Measurements from ENCODE around the gene ELF4. TPM values are rescaled to one million over a fixed set of nuclear protein-coding genes. Genes with fewer than 3 reads are reported as not detected.

ELF4 gene
- total and polyA plus RNA-seq, 2 of the 4 experiments (the other 2 are of a cell fraction), result 10.9 to 19.0 TPM

GRCh38 chrX:130095249-130096030, 14.9 kb downstream of the ELF4 start:
- H3K4me3 ChIP-seq (ENCODE audit: insufficient read depth, low read depth, low read length), result no peak overlapping the region
- no peak overlapping the region for H2AK5ac ChIP-seq (ENCODE audit: low read depth, low read length)
- BruUV-seq (replicated peaks), result no TSS peak
- no peak for DNase-seq
- H3K9me1 ChIP-seq (ENCODE audit: insufficient read depth, low read length), result peaks cover 8% of the 10 kb centered on the region
- no peak overlapping the region for H4K5ac ChIP-seq (ENCODE audit: low read depth, low read length)
- H3K27me3 ChIP-seq (ENCODE audit: control insufficient read depth, insufficient read depth, low read length), result no peaks in the 10 kb centered on the region; the same call in 1 of the 2 replicates
- no peak overlapping the region for H3K4me2 ChIP-seq (ENCODE audit: low read depth, low read length)
- in situ Hi-C loops (cut with MboI; ENCODE audit: low sequenced_read_pairs), result no loop called here
- 100% methylated on average over 1 of the region's 6 CpGs; no CpG with 5 or more reads in 1 of the 2 experiments for WGBS, 2 experiments (ENCODE audit: extremely low coverage in 2 of 2, insufficient read length in 1 of 2)
- H3K18ac ChIP-seq (ENCODE audit: low read depth, low read length), result no peak overlapping the region
- intact Hi-C loops (cut with micrococcal nuclease), result no loop called here
- H3K9ac ChIP-seq (ENCODE audit: low read depth, low read length), result no peak overlapping the region
- POLR2A ChIA-PET (ENCODE audit: unreplicated experiment), result no interaction called here
- no peak overlapping the region for H2AK9ac ChIP-seq (replicated peaks; ENCODE audit: low read depth, low read length, poor library complexity)
- H3K14ac ChIP-seq (replicated peaks; ENCODE audit: low read depth, low read length), result no peak overlapping the region
- H2BK20ac ChIP-seq (ENCODE audit: low read depth, low read length), result no peak overlapping the region
- peaks cover 10% of the 10 kb centered on the region for H3K4me1 ChIP-seq (ENCODE audit: control insufficient read depth, insufficient read depth, low read length)
- H3K9me3 ChIP-seq (ENCODE audit: control insufficient read depth, insufficient read depth, low read length), result no peaks in the 10 kb centered on the region
- TF ChIP-seq BHLHE40 (IDR thresholded peaks at IDR 0.05; ENCODE audit: low read depth, low read length) (no peak), FOS (IDR thresholded peaks at IDR 0.05; ENCODE audit: low read depth, low read length) (no peak), RAD21 (IDR thresholded peaks at IDR 0.05; ENCODE audit: low read length) (no peak), USF2 (IDR thresholded peaks at IDR 0.05; ENCODE audit: low read depth, low read length) (no peak), RFX5 (IDR thresholded peaks at IDR 0.05; ENCODE audit: low read depth, low read length) (no peak), NFE2L2 (IDR thresholded peaks at IDR 0.05; ENCODE audit: low read depth, low read length) (no peak), CTCF (conservative IDR thresholded peaks at IDR 0.05; ENCODE audit: low read depth, low read length) (no peak), POLR2A (IDR thresholded peaks at IDR 0.05; ENCODE audit: low read depth, low read length) (no peak), CEBPB (IDR thresholded peaks at IDR 0.05; ENCODE audit: low read depth, low read length) (no peak), CHD1 (IDR thresholded peaks at IDR 0.05; ENCODE audit: low read depth, low read length) (no peak), MAZ (IDR thresholded peaks at IDR 0.05; ENCODE audit: borderline replicate concordance, low read depth, low read length) (no peak), SMC3 (IDR thresholded peaks at IDR 0.05; ENCODE audit: low read depth, low read length) (no peak), MAFK (IDR thresholded peaks at IDR 0.05; ENCODE audit: low read depth, low read length) (no peak), ELK1 (IDR thresholded peaks at IDR 0.05; ENCODE audit: borderline replicate concordance, low read depth, low read length) (no peak), RCOR1 (IDR thresholded peaks at IDR 0.05; ENCODE audit: insufficient replicate concordance, low read length) (no peak), MXI1 (IDR thresholded peaks at IDR 0.05; ENCODE audit: borderline replicate concordance, low read depth, low read length) (no peak)
- H3K36me3 ChIP-seq (ENCODE audit: control insufficient read depth, insufficient read depth, low read length), result no peaks in the 10 kb centered on the region
- H2BK5ac ChIP-seq (ENCODE audit: low read depth, low read length, poor library complexity, severe bottlenecking), result no peak overlapping the region
- dilution Hi-C loops (cut with HindIII; ENCODE audit: low sequenced_read_pairs, unreplicated experiment), result no loop called here
- peaks cover 5 to 47% of the 10 kb centered on the region in 2 experiments; a peak in 3 of 4 replicates for H3K79me1 ChIP-seq (ENCODE audit: low read depth in 1 of 2, low read length in 2 of 2)
- no peak overlapping the region for H4K91ac ChIP-seq (ENCODE audit: insufficient read depth, low read depth, low read length)
- H4K20me1 ChIP-seq (ENCODE audit: insufficient read depth, low read length), result peaks cover 28% of the 10 kb centered on the region
- H3K56ac ChIP-seq (ENCODE audit: extremely low read depth, insufficient read depth, low read length), result no peak overlapping the region
- H2BK15ac ChIP-seq (ENCODE audit: low read depth, low read length), result no peak overlapping the region
- no peak for ATAC-seq (ENCODE audit: low read depth)
- H2BK120ac ChIP-seq (ENCODE audit: low read depth, low read length), result no peak overlapping the region
- CTCF ChIA-PET, result no interaction called here
- no peak overlapping the region for H2AFZ ChIP-seq (replicated peaks; ENCODE audit: low read length, poor library complexity)
- no peak overlapping the region for H3K23ac ChIP-seq (ENCODE audit: low read depth, low read length)
- H3K4ac ChIP-seq (ENCODE audit: low read depth, low read length), result no peak overlapping the region
- no peak overlapping the region for H4K8ac ChIP-seq (ENCODE audit: low read depth in 2 of 2, low read length in 2 of 2)
- H3K27ac ChIP-seq (ENCODE audit: insufficient read depth, low read length), result no peak overlapping the region
